Neural progenitor cell (in vitro differentiated cells): Measurements from ENCODE around the gene MMS19. TPM values are rescaled to one million over a fixed set of nuclear protein-coding genes. Genes with fewer than 3 reads are reported as not detected.

Experiments used
- DNase-seq: peaks from one replicate; pipeline ENCODE4 v3.0.0-alpha.2; 2016; ENCODE audit warnings: low spot score
- H2AFZ ChIP-seq: fragments of 200-600 bp; sonication (generic); replicated peaks from 2 replicates; pipeline ENCODE4 v1.6.1; 2016; ENCODE audit warnings: antibody characterized with exemption
- H3F3A ChIP-seq: fragments of 200-600 bp; sonication (generic); 2 replicates; pipeline ENCODE4 v1.6.1; 2016; ENCODE audit warnings: antibody characterized with exemption, low read depth
- H3K27ac ChIP-seq: fragments of 200-600 bp; sonication (generic); 2 replicates; pipeline ENCODE4 v1.5.1; 2016; ENCODE audit warnings: mild to moderate bottlenecking
- H3K27me3 ChIP-seq: fragments of 200-600 bp; sonication (generic); 2 replicates; pipeline ENCODE4 v1.6.1; 2016; ENCODE audit warnings: mild to moderate bottlenecking, moderate library complexity
- H3K36me3 ChIP-seq: fragments of 200-600 bp; sonication (generic); 2 replicates; pipeline ENCODE4 v1.5.1; 2016
- H3K4me1 ChIP-seq: fragments of 200-600 bp; sonication (generic); 2 replicates; pipeline ENCODE4 v1.6.1; 2016; ENCODE audit warnings: mixed run types
- H3K4me2 ChIP-seq: fragments of 200-600 bp; sonication (generic); 2 replicates; pipeline ENCODE4 v1.6.1; 2016
- H3K4me3 ChIP-seq: fragments of 200-600 bp; sonication (generic); 2 replicates; pipeline ENCODE4 v1.5.1; 2016
- H3K79me2 ChIP-seq: fragments of 200-600 bp; sonication (generic); 2 replicates; pipeline ENCODE4 v1.6.1; 2016; ENCODE audit warnings: low read depth
- H3K9ac ChIP-seq: fragments of 200-600 bp; sonication (generic); 2 replicates; pipeline ENCODE4 v1.6.1; 2016
- H3K9me3 ChIP-seq: fragments of 200-600 bp; sonication (generic); 2 replicates; pipeline ENCODE4 v1.5.1; 2016; ENCODE audit warnings: low read depth
- H4K20me1 ChIP-seq: fragments of 200-600 bp; sonication (generic); 2 replicates; pipeline ENCODE4 v1.6.1; 2016; ENCODE audit warnings: low read depth
- H3K27ac Mint-ChIP-seq: 3 replicates; pipeline ENCODE4 v1.8.0; 2021; ENCODE audit warnings: mixed read lengths
- H3K27me3 Mint-ChIP-seq: 2 replicates; pipeline ENCODE4 v1.8.0; 2022; ENCODE audit warnings: low read depth, mild to moderate bottlenecking, inconsistent platforms, moderate library complexity, mixed read lengths; ENCODE audit not compliant: insufficient read depth
- H3K36me3 Mint-ChIP-seq: 3 replicates; pipeline ENCODE4 v1.8.0; 2021; ENCODE audit warnings: mixed read lengths
- H3K4me1 Mint-ChIP-seq: 3 replicates; pipeline ENCODE4 v1.8.0; 2021; ENCODE audit warnings: mixed read lengths
- H3K4me3 Mint-ChIP-seq: 3 replicates; pipeline ENCODE4 v1.8.0; 2021; ENCODE audit warnings: mild to moderate bottlenecking, moderate library complexity, mixed read lengths
- H3K9me3 Mint-ChIP-seq: 3 replicates; pipeline ENCODE4 v1.8.0; 2020; ENCODE audit warnings: mixed read lengths
- EZH2 ChIP-seq: fragments of 200-600 bp; sonication (generic); IDR thresholded peaks from 2 replicates; pipeline ENCODE4 v1.6.1; 2017; ENCODE audit warnings: antibody characterized with exemption, mild to moderate bottlenecking, moderate library complexity
- EZH2phosphoT487 ChIP-seq: fragments of 200-600 bp; sonication (generic); IDR thresholded peaks from 2 replicates; pipeline ENCODE4 v1.6.1; 2017; ENCODE audit warnings: antibody characterized with exemption
- total RNA-seq: library from RNA; depleted of rRNA; stranded (reverse); fragments of >200 nt; gene quantifications from 2 replicates; pipeline ENCODE4 v1.2.3, GENCODE V29; 2015; ENCODE audit warnings: low replicate concordance
- TF ChIP-seq, protein P1 (sequence below): fragments of 200-600 bp; sonication (generic); IDR thresholded peaks from 2 replicates; pipeline ENCODE4 v1.5.1; 2017; ENCODE audit warnings: antibody characterized with exemption, mild to moderate bottlenecking

Gene MMS19
- total RNA-seq, 1 donor from 2014 or later: 127 TPM

DNA sequence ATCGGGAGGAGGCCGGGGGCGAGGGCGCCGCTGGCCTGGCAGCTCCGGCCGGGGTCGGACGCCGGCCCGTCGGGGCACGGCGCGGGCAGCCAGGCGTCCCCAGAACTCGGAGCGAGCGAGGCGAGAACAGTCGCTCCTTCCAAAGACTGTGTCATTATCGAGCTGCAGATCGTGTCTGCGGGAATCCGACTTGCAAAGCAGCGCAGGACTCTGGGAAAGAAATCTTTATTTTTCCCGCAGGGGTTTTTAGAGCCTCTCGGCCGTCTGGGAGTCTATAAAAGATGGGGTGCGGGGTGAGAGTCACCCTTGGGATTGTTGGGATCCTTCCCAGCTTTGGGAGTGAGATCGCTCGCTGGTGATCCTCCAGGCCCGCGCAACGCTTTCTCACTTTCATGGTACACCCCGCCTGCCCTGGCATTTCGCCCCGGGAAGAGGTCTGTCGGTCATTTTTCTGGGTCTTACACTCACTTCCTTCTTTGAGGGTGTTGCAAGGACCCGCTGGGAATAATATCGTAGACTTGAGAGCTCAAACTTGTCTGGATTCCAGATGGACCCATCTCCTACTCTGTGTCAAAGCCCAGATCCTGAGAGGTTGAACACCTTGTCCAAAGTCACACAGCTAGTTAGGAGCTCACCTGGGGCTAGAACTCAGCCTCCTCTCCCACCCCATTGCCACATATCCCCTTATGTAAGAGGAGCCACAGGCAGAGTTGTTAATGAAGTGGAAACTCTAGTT is 1.5 kb upstream of the MMS19 start:
- peaks cover 44% of the 10 kb centered on the region for H3K79me2 ChIP-seq
- H3K4me3 ChIP-seq: peak overlapping the region; percentile 88
- peak overlapping the region; percentile 89 for H2AFZ ChIP-seq
- H3K4me2 ChIP-seq: peak overlapping the region; percentile 80
- Mint-ChIP-seq H3K36me3 (no peaks in the 10 kb centered on the region), H3K27ac (no peak overlapping the region), H3K4me1 (peaks cover 35% of the 10 kb centered on the region), H3K4me3 (peak overlapping the region; percentile 84), H3K27me3 (peaks cover 16% of the 10 kb centered on the region), H3K9me3 (no peaks in the 10 kb centered on the region)
- H3K36me3 ChIP-seq: no peaks in the 10 kb centered on the region
- H3K9me3 ChIP-seq: no peaks in the 10 kb centered on the region
- peak; percentile 32 for DNase-seq
- no peak overlapping the region for H3K27ac ChIP-seq
- peaks cover 29% of the 10 kb centered on the region for H3K27me3 ChIP-seq
- TF ChIP-seq EZH2: peak; percentile 62
- TF ChIP-seq, protein P1, sequence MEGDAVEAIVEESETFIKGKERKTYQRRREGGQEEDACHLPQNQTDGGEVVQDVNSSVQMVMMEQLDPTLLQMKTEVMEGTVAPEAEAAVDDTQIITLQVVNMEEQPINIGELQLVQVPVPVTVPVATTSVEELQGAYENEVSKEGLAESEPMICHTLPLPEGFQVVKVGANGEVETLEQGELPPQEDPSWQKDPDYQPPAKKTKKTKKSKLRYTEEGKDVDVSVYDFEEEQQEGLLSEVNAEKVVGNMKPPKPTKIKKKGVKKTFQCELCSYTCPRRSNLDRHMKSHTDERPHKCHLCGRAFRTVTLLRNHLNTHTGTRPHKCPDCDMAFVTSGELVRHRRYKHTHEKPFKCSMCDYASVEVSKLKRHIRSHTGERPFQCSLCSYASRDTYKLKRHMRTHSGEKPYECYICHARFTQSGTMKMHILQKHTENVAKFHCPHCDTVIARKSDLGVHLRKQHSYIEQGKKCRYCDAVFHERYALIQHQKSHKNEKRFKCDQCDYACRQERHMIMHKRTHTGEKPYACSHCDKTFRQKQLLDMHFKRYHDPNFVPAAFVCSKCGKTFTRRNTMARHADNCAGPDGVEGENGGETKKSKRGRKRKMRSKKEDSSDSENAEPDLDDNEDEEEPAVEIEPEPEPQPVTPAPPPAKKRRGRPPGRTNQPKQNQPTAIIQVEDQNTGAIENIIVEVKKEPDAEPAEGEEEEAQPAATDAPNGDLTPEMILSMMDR: no peak
- H3K9ac ChIP-seq: no peak overlapping the region
- peaks cover 30% of the 10 kb centered on the region for H3K4me1 ChIP-seq
- H4K20me1 ChIP-seq: peaks cover 51% of the 10 kb centered on the region
- H3F3A ChIP-seq: peaks cover 33% of the 10 kb centered on the region

DNA sequence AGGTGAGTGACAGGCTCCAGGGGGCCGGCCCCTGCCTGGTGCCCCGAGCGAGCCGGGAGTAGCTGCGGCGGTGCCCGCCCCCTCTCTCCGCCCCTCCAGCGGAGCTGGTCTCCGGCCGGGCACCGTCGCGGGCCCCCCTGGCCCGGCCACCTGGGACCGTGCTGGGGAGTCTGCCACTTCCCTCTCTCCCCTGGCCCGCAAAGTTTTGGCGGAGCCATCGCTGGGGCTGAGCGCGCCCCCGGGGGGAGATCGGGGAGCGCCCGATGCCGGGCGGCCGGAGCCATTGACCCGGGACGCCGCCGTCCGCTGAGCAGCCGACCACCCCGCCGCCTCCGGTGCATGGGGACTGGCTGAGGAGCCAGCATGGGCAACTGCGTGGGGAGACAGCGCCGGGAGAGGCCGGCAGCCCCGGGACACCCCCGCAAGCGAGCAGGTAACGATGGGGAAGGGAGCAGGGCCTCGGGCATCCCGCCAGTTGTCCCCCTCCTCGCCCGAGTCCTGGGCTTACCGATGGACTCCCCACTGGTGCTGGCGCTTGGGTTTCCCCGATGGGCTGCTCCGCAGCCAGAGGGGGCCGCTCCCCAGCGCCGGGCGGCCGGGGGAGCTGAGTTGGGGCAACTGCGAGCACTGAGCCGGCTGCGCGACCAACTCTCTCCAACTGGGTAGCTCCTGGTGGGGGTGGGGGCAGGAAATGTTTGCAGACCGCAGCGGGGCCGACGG is 779 bp upstream of the MMS19 start, which contains the start of gene UBTD1:
Gene UBTD1, plus strand, starts transcription at position 84 of the 720 bp plus-strand sequence. Its CDS starts 280 bp downstream, at position 364.
- no peaks in the 10 kb centered on the region for H3K36me3 ChIP-seq
- peaks cover 52% of the 10 kb centered on the region for H3K79me2 ChIP-seq
- peaks cover 1% of the 10 kb centered on the region for H3K36me3 Mint-ChIP-seq
- peaks cover 29% of the 10 kb centered on the region for H3K27me3 ChIP-seq
- peak within 1 kb of the TSS; percentile 91 for H3K4me3 Mint-ChIP-seq
- H3K9ac ChIP-seq: peak within 1 kb of the TSS; percentile 47
- H2AFZ ChIP-seq: peak within 1 kb of the TSS; percentile 89
- no peaks in the 10 kb centered on the region for H3K9me3 Mint-ChIP-seq
- H4K20me1 ChIP-seq: peaks cover 58% of the 10 kb centered on the region
- TF ChIP-seq, protein P1: no peak
- peak; percentile 27 for TF ChIP-seq EZH2phosphoT487
- peaks cover 16% of the 10 kb centered on the region for H3K27me3 Mint-ChIP-seq
- H3K27ac ChIP-seq: peak within 1 kb of the TSS; percentile 82
- H3K9me3 ChIP-seq: no peaks in the 10 kb centered on the region
- H3K4me1 ChIP-seq: peaks cover 34% of the 10 kb centered on the region
- peak within 1 kb of the TSS; percentile 88 for H3K4me3 ChIP-seq
- H3K4me1 Mint-ChIP-seq: peaks cover 42% of the 10 kb centered on the region
- H3K27ac Mint-ChIP-seq: peak within 1 kb of the TSS; percentile 64
- peaks cover 35% of the 10 kb centered on the region for H3F3A ChIP-seq
- DNase-seq: peak; percentile 78
- peak within 1 kb of the TSS; percentile 80 for H3K4me2 ChIP-seq

DNA sequence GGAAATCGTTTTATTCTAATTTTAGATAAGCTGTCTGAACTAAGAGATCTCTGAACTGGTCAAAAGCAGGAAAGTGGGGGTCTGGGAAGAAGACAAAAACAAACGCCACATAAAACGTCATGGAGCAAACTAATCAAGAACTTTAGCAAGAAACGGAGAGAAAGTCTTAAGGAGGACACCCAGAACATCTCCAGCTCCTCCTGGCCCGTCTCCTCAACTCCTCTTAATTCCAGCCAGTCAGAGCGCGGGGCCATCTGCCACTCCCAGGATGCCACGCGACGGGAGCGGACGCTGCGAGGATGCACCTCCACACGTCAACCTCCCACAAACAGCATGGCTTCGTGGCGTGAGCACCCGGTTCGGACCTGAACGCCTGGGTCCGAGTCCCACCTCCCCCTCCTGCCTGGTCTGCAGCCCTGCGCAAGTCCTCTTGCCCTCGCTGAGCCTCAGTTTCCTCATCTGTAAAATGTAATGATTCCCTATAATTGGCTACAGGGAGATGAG is 598 bp downstream of the MMS19 start:
- Histone ChIP-seq H3K27me3 (peaks cover 29% of the 10 kb centered on the region), H2AFZ (peak overlapping the region; percentile 89), H4K20me1 (peaks cover 71% of the 10 kb centered on the region), H3K27ac (peak overlapping the region; percentile 82), H3K36me3 (no peaks in the 10 kb centered on the region), H3K4me1 (peaks cover 34% of the 10 kb centered on the region), H3K79me2 (peaks cover 65% of the 10 kb centered on the region), H3K4me2 (peak overlapping the region; percentile 80), H3K9me3 (no peaks in the 10 kb centered on the region), H3K9ac (peak overlapping the region; percentile 47), H3K4me3 (peak overlapping the region; percentile 88), H3F3A (peaks cover 35% of the 10 kb centered on the region)
- Mint-ChIP-seq H3K4me3 (peak overlapping the region; percentile 91), H3K9me3 (no peaks in the 10 kb centered on the region), H3K36me3 (peaks cover 3% of the 10 kb centered on the region), H3K27me3 (peaks cover 14% of the 10 kb centered on the region), H3K27ac (peak overlapping the region; percentile 64), H3K4me1 (peaks cover 42% of the 10 kb centered on the region)
- TF ChIP-seq, protein P1: no peak
- TF ChIP-seq EZH2phosphoT487: no peak
- no peak for TF ChIP-seq EZH2
- peak; percentile 80 for DNase-seq
